GM19397 (cell line): ENCODE measurements around the gene GULP1.
"Not testable (repeated sequence)": the region's sequence is repeated elsewhere in the genome, so short reads cannot be mapped to it uniquely, and the experiment has no call there.

ENCODE experiments used
- ATAC-seq: cut with Tn5 transposase; IDR thresholded peaks from one replicate; pipeline ENCODE4 v1.9.1; 2021; ENCODE audit warnings: mild to moderate bottlenecking, moderate library complexity; ENCODE audit not compliant: unreplicated experiment

Gene GULP1

DNA sequence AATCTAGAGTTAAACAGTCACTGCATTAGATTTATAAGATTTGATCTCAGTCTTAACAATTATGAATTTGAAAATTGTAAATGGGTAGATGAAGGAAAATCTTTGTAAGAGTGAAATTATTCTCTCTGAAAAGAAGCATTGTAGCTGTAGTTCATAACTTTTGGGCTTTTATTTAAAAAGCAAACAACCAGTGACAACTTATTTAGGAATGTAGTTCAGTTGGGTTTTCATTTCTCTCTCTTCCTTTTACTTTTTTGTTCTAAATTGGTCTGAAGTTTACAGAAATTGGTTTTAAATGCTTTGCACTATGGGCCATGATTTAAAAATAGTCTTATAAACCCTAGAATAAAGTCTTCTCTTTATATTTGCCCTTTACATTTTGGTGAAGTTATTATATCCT is 296.6 kb downstream of the GULP1 start:
- no peak for ATAC-seq

GRCh38 chr2:188596054-188596453 is 304.4 kb downstream of the GULP1 start:
- no peak for ATAC-seq

GRCh38 chr2:188598551-188598950 is 306.9 kb downstream of the GULP1 start:
- ATAC-seq: no peak

- ATAC-seq: no peak
Measured at GRCh38 chr2:188599140-188599539, 307.5 kb downstream of the GULP1 start.

DNA sequence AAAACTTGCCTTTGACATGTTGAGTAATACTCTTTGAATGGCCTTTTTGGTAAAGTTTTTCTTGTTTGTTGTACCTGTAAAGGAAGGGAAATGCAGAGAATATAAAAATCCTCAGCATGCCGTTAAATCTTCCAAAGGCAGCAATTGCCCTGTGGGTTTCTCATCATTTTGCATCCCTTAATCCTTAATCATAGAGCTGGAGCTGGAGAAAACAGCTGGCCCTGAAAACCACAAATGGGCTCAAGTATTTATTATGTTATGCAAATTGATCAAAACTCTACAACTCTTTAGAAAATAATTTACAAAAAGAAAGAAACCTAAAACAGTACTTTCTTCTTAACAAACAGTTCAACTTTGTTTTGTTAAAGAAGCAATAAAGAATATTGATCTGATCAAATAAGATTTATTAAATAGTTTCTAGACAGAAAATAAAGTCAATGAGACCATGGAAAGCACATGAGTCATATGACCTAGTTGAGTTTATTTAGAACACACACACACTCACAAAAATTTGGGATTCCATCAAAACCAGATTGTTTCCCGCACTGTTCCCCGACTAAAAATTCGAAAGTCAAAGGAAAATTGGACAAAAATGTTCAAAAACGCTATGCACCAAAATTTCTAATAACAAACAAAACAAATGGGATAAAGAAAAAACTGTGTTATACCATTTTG is 309.0 kb downstream of the GULP1 start:
- ATAC-seq: no peak

DNA sequence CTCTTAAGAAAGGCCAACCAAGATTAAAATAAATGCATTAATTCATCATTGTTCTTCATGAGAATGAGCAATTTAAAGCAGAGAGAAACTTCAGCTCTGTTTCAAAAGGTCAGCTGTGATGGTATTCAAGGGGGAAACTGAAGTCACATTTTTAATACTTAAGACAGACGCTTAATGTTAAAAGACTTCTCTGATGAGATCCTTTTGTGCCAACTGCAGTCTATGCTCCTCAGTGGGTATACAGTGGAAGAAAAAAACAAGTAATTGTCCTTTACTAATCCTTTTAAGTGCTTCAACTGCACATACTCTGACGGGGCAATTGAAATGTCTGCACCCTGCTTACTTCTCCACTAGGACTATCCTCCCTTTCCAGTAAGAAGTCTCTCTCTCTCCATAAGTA is 309.7 kb downstream of the GULP1 start:
- no peak for ATAC-seq

DNA sequence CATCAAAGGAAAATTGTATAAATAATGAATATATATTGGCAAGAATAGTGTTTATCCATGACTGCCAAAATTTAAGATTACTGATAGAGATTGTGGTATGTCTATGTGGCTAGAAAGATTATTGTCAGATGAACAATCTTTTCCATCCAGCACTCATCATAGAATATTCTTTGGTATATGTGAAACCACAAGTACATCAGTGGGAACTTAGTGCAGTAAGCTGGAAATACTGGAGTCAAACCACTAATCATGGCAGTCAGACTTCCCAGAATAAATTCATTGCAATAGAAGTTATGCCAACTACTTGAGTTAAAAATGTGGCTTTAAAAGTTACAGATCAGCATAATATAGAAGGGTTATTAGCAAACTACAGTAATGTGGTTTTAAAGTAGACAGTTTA is 310.3 kb downstream of the GULP1 start:
- no peak for ATAC-seq

GRCh38 chr2:188604579-188604978 is 312.9 kb downstream of the GULP1 start:
- ATAC-seq: no peak

GRCh38 chr2:188605609-188606584 is 314.2 kb downstream of the GULP1 start:
- not testable (repeated sequence) for ATAC-seq

DNA sequence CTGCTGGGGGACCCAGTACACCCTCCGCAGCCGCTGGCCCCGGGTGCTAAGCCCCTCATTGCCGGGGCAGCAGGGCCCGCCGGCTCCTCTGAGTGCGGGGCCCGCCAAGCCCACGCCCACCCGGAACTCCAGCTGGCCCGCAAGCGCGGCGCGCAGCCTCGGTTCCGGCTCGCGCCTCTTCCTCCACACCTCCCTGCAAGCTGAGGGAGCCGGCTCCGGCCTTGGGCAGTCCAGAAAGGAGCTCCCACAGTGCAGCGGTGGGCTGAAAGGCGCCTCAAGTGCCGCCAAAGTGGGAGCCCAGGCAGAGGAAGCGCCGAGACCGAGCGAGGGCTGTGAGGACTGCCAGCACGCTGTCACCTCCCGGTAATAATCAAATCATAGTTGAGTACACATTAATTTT is 314.9 kb downstream of the GULP1 start:
- ATAC-seq: not testable (repeated sequence)

- ATAC-seq: no peak
Measured at GRCh38 chr2:188607501-188607900, 315.8 kb downstream of the GULP1 start.

DNA sequence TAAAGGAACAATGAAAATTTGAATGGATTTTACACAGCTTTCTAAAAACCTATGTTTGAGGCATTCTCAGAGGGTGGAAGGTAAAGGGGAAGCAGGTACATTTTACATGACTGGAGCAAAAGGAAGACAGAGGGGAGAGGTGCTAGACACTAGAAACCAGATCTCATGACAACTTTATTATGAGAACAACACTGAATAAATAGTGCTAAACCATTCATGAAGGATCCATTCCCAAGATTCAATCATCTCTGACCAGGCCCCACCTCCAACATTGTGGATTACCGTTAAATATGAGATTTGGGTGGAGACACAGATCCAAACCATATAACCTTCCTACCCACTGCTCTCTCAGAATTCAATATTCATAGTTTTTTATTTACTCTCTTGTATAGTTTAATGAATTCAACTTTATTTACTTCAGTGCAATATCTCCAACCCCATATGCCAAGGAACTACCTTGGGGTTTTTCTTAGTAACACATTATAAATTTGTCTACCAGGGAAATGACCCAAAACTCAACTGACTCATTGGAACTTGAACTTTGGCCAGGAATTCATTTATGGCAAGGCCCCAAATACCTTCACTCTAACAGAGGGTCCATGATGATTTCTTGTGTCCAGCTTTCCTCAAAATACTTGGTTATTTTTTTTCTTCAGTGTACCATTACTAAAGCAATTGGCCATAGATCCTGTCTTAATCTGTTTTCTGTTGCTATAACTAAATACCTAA is 317.8 kb downstream of the GULP1 start:
- ATAC-seq: no peak

GRCh38 chr2:188610050-188610444 is 318.4 kb downstream of the GULP1 start:
- no peak for ATAC-seq

DNA sequence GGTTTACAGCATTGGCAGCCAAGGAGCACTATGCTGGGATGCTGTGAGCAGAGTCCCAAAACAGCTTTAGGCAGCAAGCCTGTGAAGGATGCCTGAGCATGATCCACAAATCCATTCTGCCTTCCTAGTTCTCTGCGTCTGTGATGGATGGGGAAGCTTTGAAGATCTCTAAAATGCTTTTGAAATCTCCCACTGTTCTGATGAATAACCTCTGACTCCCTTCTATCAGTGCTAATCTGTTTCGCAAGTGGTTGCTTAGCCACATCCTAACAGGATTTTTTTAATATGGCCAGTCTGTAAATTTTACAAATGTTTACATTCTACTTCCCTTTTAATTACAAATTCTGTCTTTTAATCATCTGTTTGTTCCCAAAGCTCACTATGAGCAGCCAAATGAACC is 319.2 kb downstream of the GULP1 start:
- no peak for ATAC-seq

DNA sequence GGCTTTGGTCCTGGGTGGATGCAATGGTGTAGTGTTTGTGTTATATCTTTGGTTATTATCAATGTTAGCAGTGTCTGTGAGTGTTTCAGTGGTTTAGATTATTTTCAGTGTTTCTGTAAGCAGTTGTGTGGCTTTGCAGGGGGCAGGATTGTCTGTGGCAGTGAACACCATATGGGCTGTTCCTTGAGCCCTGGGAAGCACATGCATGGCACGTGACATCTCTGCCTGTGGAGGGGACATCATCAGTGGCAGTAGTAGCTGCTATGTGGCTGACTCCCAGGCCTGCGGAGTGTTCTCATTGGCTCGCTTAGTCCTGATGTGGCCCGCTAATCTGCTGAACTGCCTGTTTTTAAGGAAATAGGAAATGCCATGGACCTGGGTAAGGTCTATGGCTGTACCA is 327.5 kb downstream of the GULP1 start:
- ATAC-seq: no peak

GRCh38 chr2:188620916-188621315 is 329.2 kb downstream of the GULP1 start:
- no peak for ATAC-seq

DNA sequence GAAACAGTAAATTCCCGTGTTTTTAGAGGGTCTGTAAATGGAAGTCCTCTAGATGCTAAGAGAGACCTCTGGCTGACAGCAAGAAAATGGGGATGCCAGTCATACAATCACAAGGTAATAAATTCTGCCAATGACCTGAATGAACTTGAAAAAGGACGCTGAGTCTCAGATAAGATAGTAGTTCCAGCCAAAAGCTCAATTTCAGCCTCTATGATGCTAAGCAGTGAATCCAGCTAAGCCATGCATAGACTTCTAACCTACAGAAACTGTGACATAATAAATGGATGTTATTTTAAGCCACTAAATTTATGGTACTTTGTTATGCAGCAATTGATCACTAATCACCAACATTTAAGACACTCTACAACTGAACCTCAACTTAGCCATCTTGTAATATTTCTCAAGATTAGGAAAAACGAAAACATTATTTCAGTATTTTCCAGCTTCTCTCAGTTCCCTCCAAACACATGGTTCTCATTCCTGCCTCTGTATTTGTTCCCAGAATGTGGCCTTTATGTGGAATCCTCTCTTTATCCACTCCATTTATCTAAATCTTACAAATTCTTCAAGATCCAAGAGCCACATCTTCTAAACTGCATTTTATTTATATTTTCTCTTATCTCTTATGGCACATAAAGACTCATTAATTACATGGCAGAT is 331.1 kb downstream of the GULP1 start:
- no peak for ATAC-seq

DNA sequence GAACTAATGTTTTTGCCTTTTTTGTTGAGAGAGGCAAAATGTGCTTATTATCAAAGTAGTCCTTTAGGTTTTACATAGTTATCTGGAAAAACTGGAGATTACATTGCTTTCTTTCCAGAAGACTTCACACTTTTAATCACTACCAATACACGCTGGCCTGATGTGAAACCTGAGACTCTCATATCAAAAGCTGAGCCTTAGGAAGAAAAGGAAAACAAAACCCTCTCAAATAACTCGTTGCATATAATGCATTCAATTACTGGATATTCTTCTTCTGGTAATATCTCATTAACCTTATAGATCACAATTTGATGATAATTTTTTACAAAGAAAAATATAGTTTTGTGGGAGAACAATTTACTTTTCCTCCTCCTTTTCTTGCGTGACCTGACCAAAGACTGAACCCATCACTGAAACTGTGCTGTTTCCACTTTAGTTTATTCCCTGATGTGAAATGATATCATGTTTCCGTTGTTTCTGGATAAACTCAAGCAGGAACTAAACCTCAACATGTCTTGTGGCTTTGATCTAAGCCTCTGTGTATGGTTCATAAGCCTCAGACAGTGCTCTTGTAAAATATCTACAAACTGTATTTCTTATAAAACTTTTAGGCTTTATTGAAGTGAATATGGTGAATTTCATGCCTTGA is 332.4 kb downstream of the GULP1 start:
- ATAC-seq: no peak

GRCh38 chr2:188627471-188627870 is 335.8 kb downstream of the GULP1 start:
- no peak for ATAC-seq

DNA sequence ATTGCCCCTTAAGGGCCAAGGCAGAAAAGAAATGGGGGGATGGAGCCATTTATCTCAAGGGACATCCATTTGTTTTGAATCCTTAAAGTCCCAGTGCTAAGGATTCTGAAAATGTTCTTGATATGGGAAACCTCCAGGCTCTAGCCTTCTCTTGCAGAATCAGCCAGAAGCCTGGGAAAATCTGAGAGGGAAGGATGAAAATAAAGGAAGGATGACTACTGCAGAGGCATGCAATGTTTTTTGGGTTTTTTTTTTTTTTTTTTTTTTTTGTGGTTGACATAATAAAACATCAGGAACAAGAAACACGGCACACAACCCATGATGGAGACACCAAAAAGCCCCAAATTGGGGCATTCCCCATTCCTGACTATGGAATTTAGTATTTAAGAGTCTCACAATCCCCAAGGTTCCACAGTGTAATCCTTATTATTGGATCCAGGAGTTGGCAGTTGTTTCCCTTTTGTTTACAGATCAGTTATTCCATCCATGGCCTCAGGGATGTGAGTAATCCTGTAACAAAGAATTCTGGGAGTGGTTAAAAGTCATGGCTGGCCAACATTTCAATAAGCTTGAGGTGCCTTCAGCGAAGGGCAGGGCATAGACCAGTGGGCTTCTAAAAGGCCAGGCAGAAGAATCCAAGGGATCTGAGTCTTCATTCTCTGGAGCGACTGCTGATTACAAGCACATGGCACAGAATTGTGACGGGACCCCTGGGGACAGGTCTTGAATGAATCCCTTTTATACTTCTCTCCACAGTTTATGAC is 337.5 kb downstream of the GULP1 start:
- no peak for ATAC-seq
